Measurements from ENCODE around the gene FREM1. TPM values are rescaled to one million over a fixed set of nuclear protein-coding genes. Genes with fewer than 3 reads are reported as not detected.

FREM1 gene
- total RNA-seq, 2 experiments from 2014 or later: not detected

GRCh38 chr9:14769230-14769571 is 141.0 kb downstream of the FREM1 start:
- intact Hi-C loops (cut with micrococcal nuclease): loop anchor here (5.0 kb wide), 1 partner anchor 302 kb away; no protein-coding TSS in a partner anchor
- Mint-ChIP-seq H3K4me3 (no peak overlapping the region), H3K27ac (no peak overlapping the region), H3K36me3 (ENCODE audit: low read depth) (no peaks in the 10 kb centered on the region), H3K27me3 (peaks cover 12% of the 10 kb centered on the region), H3K4me1 (ENCODE audit: low read depth) (no peaks in the 10 kb centered on the region), H3K9me3 (no peaks in the 10 kb centered on the region)
- ChIA-PET POLR2A (no interaction called here), CTCF (interaction anchor here (0.7 to 3.1 kb wide), 28 partner anchors 9 to 416 kb away, joined by 3 to 22 read pairs (median 4); partner anchors contain the start of gene ZDHHC21)
- ATAC-seq: no peak
- no peak for TF ChIP-seq CTCF (IDR thresholded peaks at IDR 0.05)
- DNase-seq: no peak

- CTCF ChIA-PET: interaction anchor here (0.6 to 3.1 kb wide), 32 partner anchors 9 to 1341 kb away, joined by 3 to 22 read pairs (median 4); partner anchors contain the start of gene ZDHHC21
- Mint-ChIP-seq H3K9me3 (no peaks in the 10 kb centered on the region), H3K4me1 (ENCODE audit: low read depth) (no peaks in the 10 kb centered on the region), H3K27me3 (peaks cover 12% of the 10 kb centered on the region), H3K4me3 (no peak overlapping the region), H3K27ac (no peak overlapping the region), H3K36me3 (ENCODE audit: low read depth) (no peaks in the 10 kb centered on the region)
- no peak for ATAC-seq
- POLR2A ChIA-PET: interaction anchor here (1.5 kb wide), 1 partner anchor 11 kb away, joined by 4 read pairs; no protein-coding TSS in a partner anchor
- peak; percentile 83 for TF ChIP-seq CTCF (IDR thresholded peaks at IDR 0.05)
- no peak for DNase-seq
- intact Hi-C loops (cut with micrococcal nuclease): loop anchor here (1.0 to 5.0 kb wide), 2 partner anchors 152 to 301 kb away; no protein-coding TSS in a partner anchor
Measured at GRCh38 chr9:14768405-14769229, 141.6 kb downstream of the FREM1 start.

GRCh38 chr9:14766299-14766698 is 143.9 kb downstream of the FREM1 start:
- no peak for TF ChIP-seq CTCF (IDR thresholded peaks at IDR 0.05)
- POLR2A ChIA-PET: no interaction called here
- no peaks in the 10 kb centered on the region for H3K4me1 Mint-ChIP-seq (ENCODE audit: low read depth)
- intact Hi-C loops (cut with micrococcal nuclease): loop anchor here (5.0 kb wide), 1 partner anchor 299 kb away; no protein-coding TSS in a partner anchor
- CTCF ChIA-PET: interaction anchor here (1.0 to 2.1 kb wide), 3 partner anchors 12 to 150 kb away, joined by 3 to 7 read pairs (median 5); no protein-coding TSS in a partner anchor
- DNase-seq: no peak
- no peaks in the 10 kb centered on the region for H3K36me3 Mint-ChIP-seq (ENCODE audit: low read depth)
- ATAC-seq: no peak
- no peak overlapping the region for H3K27ac Mint-ChIP-seq
- no peak overlapping the region for H3K4me3 Mint-ChIP-seq
- peaks cover 15% of the 10 kb centered on the region for H3K27me3 Mint-ChIP-seq
- H3K9me3 Mint-ChIP-seq: no peaks in the 10 kb centered on the region

GRCh38 chr9:14761584-14761983 is 148.6 kb downstream of the FREM1 start:
- H3K4me1 Mint-ChIP-seq (ENCODE audit: low read depth): no peaks in the 10 kb centered on the region
- no peak overlapping the region for H3K27ac Mint-ChIP-seq
- H3K4me3 Mint-ChIP-seq: no peak overlapping the region
- TF ChIP-seq CTCF (IDR thresholded peaks at IDR 0.05): no peak
- ATAC-seq (no peak), DNase-seq (no peak)
- CTCF ChIA-PET: no interaction called here
- no peaks in the 10 kb centered on the region for H3K36me3 Mint-ChIP-seq (ENCODE audit: low read depth)
- H3K27me3 Mint-ChIP-seq: peaks cover 7% of the 10 kb centered on the region
- POLR2A ChIA-PET: no interaction called here
- intact Hi-C loops (cut with micrococcal nuclease): no loop called here
- no peaks in the 10 kb centered on the region for H3K9me3 Mint-ChIP-seq

GRCh38 chr9:14760060-14760459 is 150.2 kb downstream of the FREM1 start:
- no peak overlapping the region for H3K4me3 Mint-ChIP-seq
- ChIA-PET CTCF (interaction anchor here (0.7 kb wide), 1 partner anchor 8 kb away, joined by 5 read pairs; no protein-coding TSS in a partner anchor), POLR2A (no interaction called here)
- no peak for TF ChIP-seq CTCF (IDR thresholded peaks at IDR 0.05)
- no peaks in the 10 kb centered on the region for H3K4me1 Mint-ChIP-seq (ENCODE audit: low read depth)
- intact Hi-C loops (cut with micrococcal nuclease): no loop called here
- no peaks in the 10 kb centered on the region for H3K36me3 Mint-ChIP-seq (ENCODE audit: low read depth)
- peaks cover 3% of the 10 kb centered on the region for H3K27me3 Mint-ChIP-seq
- ATAC-seq (no peak), DNase-seq (no peak)
- no peaks in the 10 kb centered on the region for H3K9me3 Mint-ChIP-seq
- H3K27ac Mint-ChIP-seq: no peak overlapping the region

Measured in activated CD8-positive, alpha-beta T cell treated with anti-CD3 and anti-CD28 coated beads for 36 hours (primary cell).